Sigmoid colon (tissue), 3 donors: ENCODE results near the gene FAM3B.

Experiments used
- CTCF ChIP-seq, 4 experiments: fragments of 450-650 bp in 3 of 4; fragments of 200-600 bp in 1 of 4; IDR thresholded peaks; one replicate each; pipeline ENCODE4 v1.5.1; 2016 to 2019; ENCODE audit warnings: antibody characterized with exemption in 4 of 4, mild to moderate bottlenecking in 3 of 4, moderate library complexity in 2 of 4
- POLR2A ChIP-seq, 2 donors: fragments of 450-650 bp; IDR thresholded peaks; one replicate each; pipeline ENCODE4 v1.6.1; 2016; ENCODE audit warnings: antibody characterized with exemption in 2 of 2, mild to moderate bottlenecking in 2 of 2, moderate library complexity in 2 of 2

- TF ChIP-seq CTCF (IDR thresholded peaks at IDR 0.05): no peak
- no peak for TF ChIP-seq POLR2A (IDR thresholded peaks at IDR 0.05)
Measured at GRCh38 chr21:41377715-41378114, 61.1 kb downstream of the FAM3B start.
